Measurements from ENCODE around the gene FUCA1. TPM values are rescaled to one million over a fixed set of nuclear protein-coding genes. Genes with fewer than 3 reads are reported as not detected.

Gene FUCA1
- total and polyA plus RNA-seq, 2 of the 4 experiments (the other 2 are of a cell fraction): 2.9 to 3.5 TPM

DNA sequence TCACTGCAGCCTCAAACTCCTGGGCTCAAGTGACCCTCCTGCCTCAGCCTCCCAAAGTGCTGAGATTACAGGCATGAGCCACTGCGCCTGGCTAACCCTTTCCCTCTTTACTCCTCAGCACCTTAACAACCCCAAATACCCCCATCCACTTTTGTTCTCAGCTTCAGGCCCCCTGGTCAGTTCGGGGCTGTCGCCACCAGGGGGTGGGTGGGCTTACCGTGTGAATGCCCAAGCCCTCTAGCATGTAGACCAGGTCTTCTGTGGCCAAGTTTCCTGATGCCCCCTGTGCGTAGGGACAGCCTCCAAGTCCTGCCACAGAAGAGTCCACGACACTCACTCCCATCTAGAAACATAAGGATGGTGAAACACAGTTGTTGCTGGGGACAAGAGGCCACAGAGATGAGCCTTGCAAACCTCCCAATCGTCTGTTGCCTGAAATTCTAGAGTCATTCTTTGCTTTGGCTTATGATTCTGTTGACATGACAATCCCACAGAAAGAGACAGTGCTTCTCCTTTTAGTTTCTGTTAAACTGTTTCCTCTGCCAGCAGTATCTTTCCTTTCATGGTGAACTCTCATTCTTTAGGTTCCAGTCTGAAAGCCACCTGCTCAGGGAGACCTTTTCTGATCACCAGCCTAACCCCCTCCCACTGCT, 63.8 kb downstream of the FUCA1 start:
- CTCF ChIA-PET: no interaction called here
- ATAC-seq (ENCODE audit: low read depth) (no peak), DNase-seq (no peak)
- in situ Hi-C loops (cut with MboI; ENCODE audit: low sequenced_read_pairs) (no loop called here), dilution Hi-C loops (cut with HindIII; ENCODE audit: low sequenced_read_pairs, unreplicated experiment) (no loop called here), intact Hi-C loops (cut with micrococcal nuclease) (no loop called here)
- Histone ChIP-seq H3K4me3 (ENCODE audit: insufficient read depth, low read depth, low read length) (no peak overlapping the region), H3K9ac (ENCODE audit: low read depth, low read length) (no peak overlapping the region), H3K4me1 (ENCODE audit: control insufficient read depth, insufficient read depth, low read length) (peaks cover 4% of the 10 kb centered on the region; the same call in 1 of the 2 replicates), H3K79me1 (ENCODE audit: low read depth in 1 of 2, low read length in 2 of 2) (peaks cover 13 to 14% of the 10 kb centered on the region in 2 experiments), H3K9me3 (ENCODE audit: control insufficient read depth, insufficient read depth, low read length) (no peaks in the 10 kb centered on the region), H3K27me3 (ENCODE audit: control insufficient read depth, insufficient read depth, low read length) (no peaks in the 10 kb centered on the region), H3K56ac (ENCODE audit: extremely low read depth, insufficient read depth, low read length) (no peak overlapping the region), H2AK9ac (replicated peaks; ENCODE audit: low read depth, low read length, poor library complexity) (no peak overlapping the region), H4K91ac (ENCODE audit: insufficient read depth, low read depth, low read length) (no peak overlapping the region), H2AK5ac (ENCODE audit: low read depth, low read length) (no peak overlapping the region), H4K5ac (ENCODE audit: low read depth, low read length) (no peak overlapping the region), H4K8ac (ENCODE audit: low read depth in 2 of 2, low read length in 2 of 2) (no peak overlapping the region), H2BK5ac (ENCODE audit: low read depth, low read length, poor library complexity, severe bottlenecking) (no peak overlapping the region), H3K4me2 (ENCODE audit: low read depth, low read length) (no peak overlapping the region), H3K27ac (ENCODE audit: insufficient read depth, low read length) (no peak overlapping the region), H3K23ac (ENCODE audit: low read depth, low read length) (no peak overlapping the region), H3K36me3 (ENCODE audit: control insufficient read depth, insufficient read depth, low read length) (peaks cover 24% of the 10 kb centered on the region), H3K9me1 (ENCODE audit: insufficient read depth, low read length) (peaks cover 9% of the 10 kb centered on the region; the same call in 1 of the 2 replicates), H2BK120ac (ENCODE audit: low read depth, low read length) (no peak overlapping the region), H2AFZ (replicated peaks; ENCODE audit: low read length, poor library complexity) (no peak overlapping the region), H4K20me1 (ENCODE audit: insufficient read depth, low read length) (no peaks in the 10 kb centered on the region), H3K4ac (ENCODE audit: low read depth, low read length) (no peak overlapping the region), H2BK15ac (ENCODE audit: low read depth, low read length) (no peak overlapping the region), H2BK20ac (ENCODE audit: low read depth, low read length) (no peak overlapping the region), H3K14ac (replicated peaks; ENCODE audit: low read depth, low read length) (no peak overlapping the region), H3K18ac (ENCODE audit: low read depth, low read length) (no peak overlapping the region)
- no TSS peak for BruUV-seq (replicated peaks)
- WGBS, 2 experiments (ENCODE audit: extremely low coverage in 2 of 2, insufficient read length in 1 of 2): 74% methylated on average over 2 of the region's 7 CpGs; no CpG with 5 or more reads in 1 of the 2 experiments
- TF ChIP-seq, protein P1, sequence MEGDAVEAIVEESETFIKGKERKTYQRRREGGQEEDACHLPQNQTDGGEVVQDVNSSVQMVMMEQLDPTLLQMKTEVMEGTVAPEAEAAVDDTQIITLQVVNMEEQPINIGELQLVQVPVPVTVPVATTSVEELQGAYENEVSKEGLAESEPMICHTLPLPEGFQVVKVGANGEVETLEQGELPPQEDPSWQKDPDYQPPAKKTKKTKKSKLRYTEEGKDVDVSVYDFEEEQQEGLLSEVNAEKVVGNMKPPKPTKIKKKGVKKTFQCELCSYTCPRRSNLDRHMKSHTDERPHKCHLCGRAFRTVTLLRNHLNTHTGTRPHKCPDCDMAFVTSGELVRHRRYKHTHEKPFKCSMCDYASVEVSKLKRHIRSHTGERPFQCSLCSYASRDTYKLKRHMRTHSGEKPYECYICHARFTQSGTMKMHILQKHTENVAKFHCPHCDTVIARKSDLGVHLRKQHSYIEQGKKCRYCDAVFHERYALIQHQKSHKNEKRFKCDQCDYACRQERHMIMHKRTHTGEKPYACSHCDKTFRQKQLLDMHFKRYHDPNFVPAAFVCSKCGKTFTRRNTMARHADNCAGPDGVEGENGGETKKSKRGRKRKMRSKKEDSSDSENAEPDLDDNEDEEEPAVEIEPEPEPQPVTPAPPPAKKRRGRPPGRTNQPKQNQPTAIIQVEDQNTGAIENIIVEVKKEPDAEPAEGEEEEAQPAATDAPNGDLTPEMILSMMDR (conservative IDR thresholded peaks at IDR 0.05; ENCODE audit: low read depth, low read length): 0 out of 2 replicates have a peak, but pooled peaks have one; percentile 16
- TF ChIP-seq, protein P2, sequence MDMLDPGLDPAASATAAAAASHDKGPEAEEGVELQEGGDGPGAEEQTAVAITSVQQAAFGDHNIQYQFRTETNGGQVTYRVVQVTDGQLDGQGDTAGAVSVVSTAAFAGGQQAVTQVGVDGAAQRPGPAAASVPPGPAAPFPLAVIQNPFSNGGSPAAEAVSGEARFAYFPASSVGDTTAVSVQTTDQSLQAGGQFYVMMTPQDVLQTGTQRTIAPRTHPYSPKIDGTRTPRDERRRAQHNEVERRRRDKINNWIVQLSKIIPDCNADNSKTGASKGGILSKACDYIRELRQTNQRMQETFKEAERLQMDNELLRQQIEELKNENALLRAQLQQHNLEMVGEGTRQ (IDR thresholded peaks at IDR 0.05; ENCODE audit: low read depth, low read length): no peak
- POLR2A ChIA-PET (ENCODE audit: unreplicated experiment): no interaction called here
